ENCODE data around the gene SEMA4D. TPM values are rescaled to one million over a fixed set of nuclear protein-coding genes. Genes with fewer than 3 reads are reported as not detected.

The SEMA4D gene
- total and polyA plus RNA-seq, 10 donors: 23.0 to 193 (median 157) TPM

GRCh38 chr9:89414670-89415324 is 83.1 kb downstream of the SEMA4D start:
- 91 to 98% (median 93%) methylated on average over 8 to 9 of the region's 9 CpGs for WGBS, 5 donors
- no peak for DNase-seq
- no peak overlapping the region for H3K4me3 ChIP-seq
- intact Hi-C loops (cut with DNase I; ENCODE audit: low total_unique reads): no loop called here
- peaks cover 0 to 67% (median 8%) of the 10 kb centered on the region in 6 donors for H3K36me3 ChIP-seq
- TF ChIP-seq POLR2A (IDR thresholded peaks at IDR 0.05): no peak
- peak in 1 of 3 donors; percentile 23 for TF ChIP-seq POLR2AphosphoS5 (IDR thresholded peaks at IDR 0.05)
- peaks cover 0 to 4% (median 0%) of the 10 kb centered on the region in 8 donors for H3K9me3 ChIP-seq
- no peak overlapping the region for H3K27ac ChIP-seq
- H3K27me3 ChIP-seq (replicated peaks in 1 of 7): no peaks in the 10 kb centered on the region
- peaks cover 21 to 100% (median 54%) of the 10 kb centered on the region in 6 donors for H3K4me1 ChIP-seq

GRCh38 chr9:89413963-89414638 is 83.8 kb downstream of the SEMA4D start:
- peaks cover 0 to 67% (median 8%) of the 10 kb centered on the region in 6 donors for H3K36me3 ChIP-seq
- intact Hi-C loops (cut with DNase I; ENCODE audit: low total_unique reads): no loop called here
- no peak overlapping the region for H3K4me3 ChIP-seq
- no peaks in the 10 kb centered on the region for H3K27me3 ChIP-seq (replicated peaks in 1 of 7)
- TF ChIP-seq POLR2AphosphoS5 (IDR thresholded peaks at IDR 0.05) (no peak), CTCF (IDR thresholded peaks at IDR 0.05 in 8 of 11, conservative IDR thresholded peaks at IDR 0.05 in 3 of 11) (no peak), POLR2A (IDR thresholded peaks at IDR 0.05) (no peak)
- no peak overlapping the region for H3K27ac ChIP-seq
- peaks cover 28 to 100% (median 54%) of the 10 kb centered on the region in 6 donors for H3K4me1 ChIP-seq
- 89 to 96% (median 93%) methylated on average over 4 of the region's 4 CpGs for WGBS, 5 donors
- peaks cover 0 to 4% (median 0%) of the 10 kb centered on the region in 8 donors for H3K9me3 ChIP-seq
- no peak for DNase-seq

GRCh38 chr9:89412951-89413350 is 85.0 kb downstream of the SEMA4D start:
- 80 to 97% (median 84%) methylated on average over 3 to 4 of the region's 4 CpGs for WGBS, 5 donors
- intact Hi-C loops (cut with DNase I; ENCODE audit: low total_unique reads): no loop called here
- H3K9me3 ChIP-seq: peaks cover 0 to 4% (median 0%) of the 10 kb centered on the region in 8 donors
- no peak overlapping the region for H3K4me3 ChIP-seq
- peaks cover 28 to 100% (median 54%) of the 10 kb centered on the region in 6 donors for H3K4me1 ChIP-seq
- peaks cover 0 to 67% (median 8%) of the 10 kb centered on the region in 6 donors for H3K36me3 ChIP-seq
- no peak for DNase-seq
- TF ChIP-seq CTCF (IDR thresholded peaks at IDR 0.05 in 8 of 11, conservative IDR thresholded peaks at IDR 0.05 in 3 of 11): no peak
- TF ChIP-seq POLR2A (IDR thresholded peaks at IDR 0.05): no peak
- no peak for TF ChIP-seq POLR2AphosphoS5 (IDR thresholded peaks at IDR 0.05)
- no peak overlapping the region for H3K27ac ChIP-seq
- no peaks in the 10 kb centered on the region for H3K27me3 ChIP-seq (replicated peaks in 1 of 7)

GRCh38 chr9:89412541-89412940 is 85.4 kb downstream of the SEMA4D start:
- TF ChIP-seq CTCF (IDR thresholded peaks at IDR 0.05 in 8 of 11, conservative IDR thresholded peaks at IDR 0.05 in 3 of 11) (no peak), POLR2A (IDR thresholded peaks at IDR 0.05) (no peak), POLR2AphosphoS5 (IDR thresholded peaks at IDR 0.05) (no peak)
- Histone ChIP-seq H3K4me1 (peaks cover 23 to 100% (median 53%) of the 10 kb centered on the region in 6 donors), H3K4me3 (no peak overlapping the region), H3K9me3 (peaks cover 0 to 4% (median under 1%) of the 10 kb centered on the region in 8 donors), H3K27ac (no peak overlapping the region), H3K27me3 (replicated peaks in 1 of 7) (no peaks in the 10 kb centered on the region), H3K36me3 (peaks cover 0 to 63% (median 8%) of the 10 kb centered on the region in 6 donors)
- intact Hi-C loops (cut with DNase I; ENCODE audit: low total_unique reads): no loop called here
- no peak for DNase-seq
- WGBS, 5 donors: 89 to 96% (median 93%) methylated on average over 5 of the region's 5 CpGs

Data from spleen (tissue), 11 donors.